Ovary (tissue), 9 donors: Measurements from ENCODE around the gene PPP4R3B. TPM values are rescaled to one million over a fixed set of nuclear protein-coding genes. Genes with fewer than 3 reads are reported as not detected.
"Not testable (repeated sequence)": the region's sequence is repeated elsewhere in the genome, so short reads cannot be mapped to it uniquely, and the experiment has no call there.

ENCODE experiments used
- DNase-seq, 5 donors: peaks; one replicate each; pipeline ENCODE4 v3.0.0-alpha.2; 2019 to 2020
- H3K27ac ChIP-seq, 2 donors: fragments of 200-600 bp; one replicate each; pipeline versions ENCODE4 v1.5.1 to v1.8.0; 2019 to 2022
- H3K27me3 ChIP-seq: fragments of 200-600 bp; one replicate; pipeline ENCODE4 v1.8.0; 2022
- H3K36me3 ChIP-seq: fragments of 200-600 bp; sonication (generic); one replicate; pipeline ENCODE4 v1.5.1; 2019
- H3K4me1 ChIP-seq: one replicate; pipeline ENCODE4 v1.8.1; 2013; ENCODE audit warnings: mild to moderate bottlenecking, moderate library complexity; ENCODE audit not compliant: insufficient read depth
- H3K4me3 ChIP-seq: fragments of 200-600 bp; sonication (generic); one replicate; pipeline ENCODE4 v1.5.1; 2017
- H3K9me3 ChIP-seq, 2 donors: fragments of 200-600 bp in 1 of 2; sonication (generic) in 1 of 2; one replicate each; pipeline versions ENCODE4 v1.5.1 to v1.8.1; 2013 to 2019; ENCODE audit warnings: mild to moderate bottlenecking in 1 of 2, moderate library complexity in 1 of 2
- EP300 ChIP-seq: sonication (generic); formaldehyde crosslinking; IDR thresholded peaks from one replicate; pipeline ENCODE4 v1.6.1; 2017; ENCODE audit warnings: antibody characterized with exemption
- POLR2A ChIP-seq: fragments of 450-650 bp; IDR thresholded peaks from one replicate; pipeline ENCODE4 v1.6.1; 2017; ENCODE audit warnings: antibody characterized with exemption, mild to moderate bottlenecking, moderate library complexity
- WGBS, 3 donors: extraction: QIAGEN DNeasy Blood & Tissue Kit in 1 of 3; methylation state at CpG; one replicate each; pipeline versions ENCODE4 v1.1.5 to v1.1.7; 2013 to 2017; 5-methylcytosine and 5-hydroxymethylcytosine counted together
- intact Hi-C, 4 donors: fragments of 100-400 bp; cut with DNase I; formaldehyde crosslinking; loops; one replicate each; pipeline versions ENCODE4 v1.11.0 to v1.15.1; 2022 to 2023
- polyA plus RNA-seq, 2 donors: library from polyadenylated mRNA; stranded (reverse); fragments of 200-250 nt in 1 of 2; fragments of 350-450 nt in 1 of 2; fragmentation: Illumina TruSeq in 1 of 2; extraction: RNeasy Lipid Tissue Mini Kit (QIAGEN cat#74804) in 1 of 2; gene quantifications; one replicate each; pipeline ENCODE4 v1.2.3, GENCODE V29; 2013 to 2014
- total RNA-seq, 7 donors: library from RNA; depleted of rRNA in 2 of 7; stranded (reverse); fragments of >200 nt in 2 of 7; fragmentation: NEBNext Ultra II Directional in 3 of 7; extraction: Animal tissue kit (Norgen Biotek cat#: 25700) in 3 of 7; gene quantifications; one replicate each; pipeline versions ENCODE4 v1.1.0 to v1.2.4, GENCODE V29; 2016 to 2023
- TF ChIP-seq, protein P1 (sequence below), 3 donors: fragments of 450-650 bp in 2 of 3; fragments of 200-600 bp in 1 of 3; IDR thresholded peaks; one replicate each; pipeline versions ENCODE4 v1.5.1 to v1.8.0; 2016 to 2022; ENCODE audit warnings: antibody characterized with exemption in 3 of 3, mild to moderate bottlenecking in 1 of 3
- donor health status: DM: no; HTN: no; CAD: no; lungs with moderate emphysema.
- donor health status: DM: no; HTN: no; CAD: no.
- donor health status: Bipolar disorder and iron deficiency.
- donor health status: DM: yes; HTN: yes; CAD: no.
- donor health status: DM: no; HTN: no; CAD: no.
- donor health status: DM: yes; HTN: yes; CAD: no.

The PPP4R3B gene
- total and polyA plus RNA-seq, 9 donors: 27.4 to 66.6 (median 51.0) TPM

DNA sequence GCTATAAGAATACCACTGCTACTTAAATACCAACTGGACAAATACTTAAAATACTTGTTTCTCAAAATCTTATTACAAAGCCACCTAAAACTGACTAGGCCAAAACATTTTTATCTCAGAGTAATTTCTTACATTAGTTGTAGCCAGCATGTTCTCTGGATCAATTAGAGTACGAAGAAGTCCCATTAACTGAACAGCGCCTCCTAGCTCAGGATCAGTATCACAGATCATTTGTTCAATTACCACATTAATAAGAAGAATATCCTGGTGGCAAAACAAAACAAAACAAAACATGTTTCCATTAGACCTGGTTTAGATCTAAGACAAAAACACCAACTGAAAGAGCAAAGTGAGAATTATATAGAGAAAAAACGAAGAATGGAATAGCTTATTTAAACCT lies 36.0 kb downstream of the PPP4R3B start:
- intact Hi-C loops: no loop called here

DNA sequence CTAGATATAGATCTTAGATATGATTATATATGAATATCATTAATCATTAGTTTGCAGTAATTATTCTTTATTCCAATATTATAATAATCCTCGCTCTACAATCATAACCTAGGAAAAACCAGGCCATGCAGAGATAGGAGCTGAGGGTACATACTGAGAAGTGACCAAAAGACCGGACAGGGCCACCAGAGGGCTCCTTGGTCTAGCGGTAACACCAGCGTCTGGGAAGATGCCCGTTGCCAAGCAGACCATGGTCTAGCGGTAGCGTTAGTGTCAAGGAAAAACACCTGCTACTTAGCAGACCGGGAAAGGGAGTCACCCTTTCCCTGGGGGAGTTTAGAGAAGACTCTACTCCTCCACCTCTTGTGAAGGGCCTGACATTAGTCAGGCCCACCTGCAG lies 48.4 kb downstream of the PPP4R3B start:
- H3K4me3 ChIP-seq, H3K36me3 ChIP-seq, intact Hi-C loops, H3K27me3 ChIP-seq, DNase-seq, H3K27ac ChIP-seq, H3K4me1 ChIP-seq, H3K9me3 ChIP-seq: not testable (repeated sequence)
- WGBS, 3 donors: 81 to 88% (median 84%) methylated on average over 8 of the region's 8 CpGs

More for the DNA sequence above, 36.0 kb downstream of the PPP4R3B start:
- H3K4me3 ChIP-seq: no peak overlapping the region
- no peaks in the 10 kb centered on the region for H3K36me3 ChIP-seq
- TF ChIP-seq EP300 (no peak), POLR2A (no peak)
- TF ChIP-seq, protein P1, sequence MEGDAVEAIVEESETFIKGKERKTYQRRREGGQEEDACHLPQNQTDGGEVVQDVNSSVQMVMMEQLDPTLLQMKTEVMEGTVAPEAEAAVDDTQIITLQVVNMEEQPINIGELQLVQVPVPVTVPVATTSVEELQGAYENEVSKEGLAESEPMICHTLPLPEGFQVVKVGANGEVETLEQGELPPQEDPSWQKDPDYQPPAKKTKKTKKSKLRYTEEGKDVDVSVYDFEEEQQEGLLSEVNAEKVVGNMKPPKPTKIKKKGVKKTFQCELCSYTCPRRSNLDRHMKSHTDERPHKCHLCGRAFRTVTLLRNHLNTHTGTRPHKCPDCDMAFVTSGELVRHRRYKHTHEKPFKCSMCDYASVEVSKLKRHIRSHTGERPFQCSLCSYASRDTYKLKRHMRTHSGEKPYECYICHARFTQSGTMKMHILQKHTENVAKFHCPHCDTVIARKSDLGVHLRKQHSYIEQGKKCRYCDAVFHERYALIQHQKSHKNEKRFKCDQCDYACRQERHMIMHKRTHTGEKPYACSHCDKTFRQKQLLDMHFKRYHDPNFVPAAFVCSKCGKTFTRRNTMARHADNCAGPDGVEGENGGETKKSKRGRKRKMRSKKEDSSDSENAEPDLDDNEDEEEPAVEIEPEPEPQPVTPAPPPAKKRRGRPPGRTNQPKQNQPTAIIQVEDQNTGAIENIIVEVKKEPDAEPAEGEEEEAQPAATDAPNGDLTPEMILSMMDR (IDR thresholded peaks at IDR 0.05): no peak
- no peak for DNase-seq
- WGBS, 3 donors: 93 to 98% (median 96%) methylated on average over 3 of the region's 3 CpGs
- H3K27ac ChIP-seq: no peak overlapping the region
- H3K27me3 ChIP-seq: no peaks in the 10 kb centered on the region
- H3K9me3 ChIP-seq: no peaks in the 10 kb centered on the region
- no peaks in the 10 kb centered on the region for H3K4me1 ChIP-seq

DNA sequence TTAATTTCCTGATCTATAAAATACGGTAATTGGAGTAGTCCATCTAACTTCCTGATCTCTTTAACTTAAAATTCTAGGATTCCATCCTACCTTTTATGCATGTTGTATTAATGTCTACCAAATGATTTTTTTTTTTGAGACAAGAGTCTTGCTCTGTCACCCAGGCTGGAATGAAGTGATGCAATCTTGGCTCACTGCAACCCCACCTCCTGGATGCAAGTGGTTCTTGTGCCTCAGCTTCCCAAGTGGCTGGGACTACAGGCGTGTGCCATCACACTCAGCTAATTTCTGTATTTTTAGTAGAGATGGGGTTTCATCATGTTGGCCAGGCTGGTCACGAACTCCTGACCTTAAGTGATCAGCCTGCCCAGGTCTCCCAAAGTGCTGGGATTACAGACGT lies 50.1 kb downstream of the PPP4R3B start:
- DNase-seq: no peak
- H3K9me3 ChIP-seq: no peaks in the 10 kb centered on the region
- H3K36me3 ChIP-seq: no peaks in the 10 kb centered on the region
- no peak overlapping the region for H3K4me3 ChIP-seq
- 95 to 97% (median 97%) methylated on average over 4 of the region's 4 CpGs for WGBS, 3 donors
- TF ChIP-seq EP300 (no peak), POLR2A (no peak)
- TF ChIP-seq, protein P1 (IDR thresholded peaks at IDR 0.05): no peak
- no peak overlapping the region for H3K27ac ChIP-seq
- no peaks in the 10 kb centered on the region for H3K27me3 ChIP-seq
- no peaks in the 10 kb centered on the region for H3K4me1 ChIP-seq
- intact Hi-C loops: no loop called here

DNA sequence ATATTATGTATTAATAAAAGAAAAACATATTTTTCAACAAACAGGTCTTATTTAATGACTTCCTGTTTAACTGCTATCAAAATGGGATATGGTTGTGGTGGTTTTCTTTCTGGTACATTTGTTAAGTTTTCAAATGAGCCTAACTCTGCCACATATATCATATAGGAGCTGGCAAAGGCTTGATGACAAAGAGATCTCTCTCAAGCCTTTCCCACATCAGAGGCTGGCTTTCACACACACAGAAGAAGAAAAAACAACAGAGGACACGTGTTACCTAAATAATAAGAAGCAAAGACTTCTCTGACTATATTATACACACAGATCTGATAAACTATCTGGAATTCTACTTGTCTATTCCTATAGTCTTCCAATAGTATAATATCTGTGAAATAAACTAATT lies 51.8 kb downstream of the PPP4R3B start:
- H3K36me3 ChIP-seq: no peaks in the 10 kb centered on the region
- 89 to 97% (median 95%) methylated on average over 1 of the region's 1 CpG for WGBS, 3 donors

DNA sequence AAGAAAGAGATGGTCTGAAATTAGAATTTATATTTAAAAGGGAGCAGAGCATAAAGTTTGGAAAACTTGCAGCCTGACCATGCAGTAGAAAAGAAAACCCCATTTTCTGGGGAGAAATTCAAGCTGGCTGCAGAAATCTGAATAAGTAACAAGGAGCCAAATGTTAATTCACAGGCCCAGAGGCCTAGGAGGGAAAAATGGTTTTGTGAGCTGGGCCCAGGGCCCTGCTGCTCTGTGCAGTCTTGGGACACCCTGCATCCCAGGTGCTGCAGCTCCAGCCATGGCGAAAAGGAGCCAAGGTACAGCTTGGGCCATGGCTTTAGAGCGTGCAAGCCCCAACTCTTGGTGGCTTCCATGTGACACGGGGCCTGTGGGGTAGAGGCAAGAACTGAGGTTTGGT lies 56.6 kb downstream of the PPP4R3B start:
- Histone ChIP-seq H3K4me3 (no peak overlapping the region), H3K4me1 (no peaks in the 10 kb centered on the region), H3K27ac (no peak overlapping the region), H3K36me3 (no peaks in the 10 kb centered on the region), H3K27me3 (no peaks in the 10 kb centered on the region), H3K9me3 (no peaks in the 10 kb centered on the region)
- no peak for TF ChIP-seq EP300
- TF ChIP-seq POLR2A: no peak
- TF ChIP-seq, protein P1 (IDR thresholded peaks at IDR 0.05): no peak
- DNase-seq: no peak
- intact Hi-C loops: no loop called here
- 97 to 100% (median 100%) methylated on average over 3 of the region's 3 CpGs for WGBS, 3 donors

More for the DNA sequence above, 51.8 kb downstream of the PPP4R3B start:
- Histone ChIP-seq H3K27me3 (no peaks in the 10 kb centered on the region), H3K9me3 (no peaks in the 10 kb centered on the region), H3K27ac (no peak overlapping the region), H3K4me3 (no peak overlapping the region), H3K4me1 (no peaks in the 10 kb centered on the region)
- intact Hi-C loops: no loop called here
- no peak for DNase-seq
- TF ChIP-seq EP300: no peak
- TF ChIP-seq POLR2A: no peak
- TF ChIP-seq, protein P1 (IDR thresholded peaks at IDR 0.05): no peak
